Hepatocyte (in vitro differentiated cells): ENCODE measurements around the gene SETDB2. TPM values are rescaled to one million over a fixed set of nuclear protein-coding genes. Genes with fewer than 3 reads are reported as not detected.

ENCODE experiments used
- DNase-seq: peaks from one replicate; pipeline ENCODE4 v3.0.0-alpha.2; 2016; ENCODE audit warnings: low spot score
- H2AFZ ChIP-seq: fragments of 200-600 bp; sonication (generic); 2 replicates; pipeline ENCODE4 v1.6.0; 2016; ENCODE audit warnings: antibody characterized with exemption, mild to moderate bottlenecking
- H3K27ac ChIP-seq: fragments of 200-600 bp; sonication (generic); 2 replicates; pipeline ENCODE4 v1.5.1; 2016; ENCODE audit warnings: mild to moderate bottlenecking
- H3K27me3 ChIP-seq: fragments of 200-600 bp; sonication (generic); 2 replicates; pipeline ENCODE4 v1.6.1; 2016
- H3K36me3 ChIP-seq: fragments of 200-600 bp; sonication (generic); replicated peaks from 2 replicates; pipeline ENCODE4 v1.5.1; 2016; ENCODE audit warnings: low read depth; ENCODE audit not compliant: insufficient read depth
- H3K4me1 ChIP-seq: fragments of 200-600 bp; sonication (generic); 2 replicates; pipeline ENCODE4 v1.5.1; 2016; ENCODE audit warnings: mild to moderate bottlenecking, moderate library complexity; ENCODE audit not compliant: insufficient read depth
- H3K4me2 ChIP-seq: fragments of 200-600 bp; sonication (generic); 2 replicates; pipeline ENCODE4 v1.6.0; 2016
- H3K4me3 ChIP-seq: fragments of 200-600 bp; sonication (generic); 2 replicates; pipeline ENCODE4 v1.5.1; 2016; ENCODE audit warnings: mild to moderate bottlenecking
- H3K79me2 ChIP-seq: fragments of 200-600 bp; sonication (generic); 2 replicates; pipeline ENCODE4 v1.6.0; 2017; ENCODE audit warnings: mild to moderate bottlenecking
- H3K9me2 ChIP-seq: fragments of 200-600 bp; sonication (generic); replicated peaks from 2 replicates; pipeline ENCODE4 v1.6.0; 2017; ENCODE audit warnings: mild to moderate bottlenecking; ENCODE audit not compliant: insufficient read depth
- H3K9me3 ChIP-seq: fragments of 200-600 bp; sonication (generic); 2 replicates; pipeline ENCODE4 v1.5.1; 2016; ENCODE audit warnings: low read depth, mild to moderate bottlenecking
- H4K20me1 ChIP-seq: fragments of 200-600 bp; sonication (generic); 2 replicates; pipeline ENCODE4 v1.6.0; 2016; ENCODE audit warnings: mild to moderate bottlenecking; ENCODE audit not compliant: insufficient read depth, poor library complexity, severe bottlenecking
- CTCF ChIP-seq: fragments of 200-600 bp; sonication (generic); IDR thresholded peaks from 2 replicates; pipeline ENCODE4 v1.5.1; 2016; ENCODE audit warnings: antibody characterized with exemption, mild to moderate bottlenecking; ENCODE audit not compliant: poor library complexity
- EZH2 ChIP-seq: fragments of 200-600 bp; sonication (generic); IDR thresholded peaks from 2 replicates; pipeline ENCODE4 v1.6.1; 2016; ENCODE audit warnings: antibody characterized with exemption, mild to moderate bottlenecking, borderline replicate concordance
- EZH2phosphoT487 ChIP-seq: fragments of 200-600 bp; sonication (generic); IDR thresholded peaks from one replicate; pipeline ENCODE4 v1.6.1; 2018; ENCODE audit warnings: antibody characterized with exemption, mild to moderate bottlenecking, low read depth, moderate library complexity; ENCODE audit not compliant: unreplicated experiment, severe bottlenecking
- WGBS: methylation state at CpG from one replicate; pipeline ENCODE4 v1.1.6; 2016; ENCODE audit warnings: low lambda C conversion rate; ENCODE audit errors: missing lambda C conversion rate; 5-methylcytosine and 5-hydroxymethylcytosine counted together
- polyA plus RNA-seq: library from polyadenylated mRNA; unstranded; fragments of >200 nt; fragmentation: Nextera tagmentation; extraction: Ambion mirVana; gene quantifications from 2 replicates; pipeline ENCODE4 v1.2.1, GENCODE V29; 2016
- total RNA-seq: library from RNA; depleted of rRNA; stranded (reverse); fragments of >200 nt; gene quantifications from 2 replicates; pipeline ENCODE4 v1.2.3, GENCODE V29; 2014

Gene SETDB2
- total and polyA plus RNA-seq, 2 experiments from 2014 or later: 8.9 to 14.5 TPM

DNA sequence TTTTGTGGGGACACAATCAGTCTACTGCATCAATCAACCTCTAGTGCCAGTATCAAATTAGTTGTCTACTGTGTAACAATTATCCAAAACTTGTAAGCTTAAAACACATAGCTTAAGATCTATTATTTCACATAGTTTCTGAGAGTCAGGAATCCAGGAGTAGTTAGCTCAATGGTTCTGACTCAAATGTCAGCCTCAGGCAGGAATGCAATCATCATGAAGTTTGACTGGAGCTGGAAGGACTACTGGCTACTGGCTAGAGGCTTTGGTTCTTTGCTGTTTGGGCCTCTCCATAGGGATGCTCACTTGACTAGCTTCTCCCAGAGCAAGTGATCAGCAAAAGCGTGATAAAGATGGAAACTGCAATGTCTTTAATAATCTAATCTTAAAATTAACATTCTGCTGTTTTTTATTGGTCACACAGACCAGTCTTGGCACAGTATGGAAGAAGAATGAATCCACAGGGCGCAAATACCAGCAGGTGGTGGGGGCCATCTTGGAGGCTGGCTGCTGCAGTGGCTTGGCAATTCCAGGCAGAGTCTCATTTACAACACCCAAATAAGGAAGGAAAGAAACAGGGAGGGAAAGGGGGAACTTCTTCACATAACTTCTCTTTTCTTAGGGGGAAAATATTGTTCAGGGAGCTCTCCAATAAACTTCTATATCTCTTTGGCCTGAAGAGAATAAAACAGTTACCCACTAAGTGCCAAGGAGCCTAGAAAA, 15.9 kb upstream of the SETDB2 start:
- DNase-seq: no peak
- no peaks in the 10 kb centered on the region for H3K9me3 ChIP-seq
- TF ChIP-seq EZH2phosphoT487 (no peak), CTCF (no peak), EZH2 (no peak)
- H3K27ac ChIP-seq: no peak overlapping the region
- no peak overlapping the region for H3K4me3 ChIP-seq
- no peaks in the 10 kb centered on the region for H3K36me3 ChIP-seq
- WGBS: 98% methylated on average over 2 of the region's 2 CpGs
- H3K27me3 ChIP-seq: no peaks in the 10 kb centered on the region
- no peaks in the 10 kb centered on the region for H3K79me2 ChIP-seq
- no peaks in the 10 kb centered on the region for H3K4me1 ChIP-seq
- H3K4me2 ChIP-seq: no peak overlapping the region
- H4K20me1 ChIP-seq: no peaks in the 10 kb centered on the region
- no peaks in the 10 kb centered on the region for H3K9me2 ChIP-seq
- no peak overlapping the region for H2AFZ ChIP-seq

- Histone ChIP-seq H3K36me3 (no peaks in the 10 kb centered on the region), H4K20me1 (no peaks in the 10 kb centered on the region), H3K4me2 (no peak overlapping the region), H3K9me2 (no peaks in the 10 kb centered on the region), H3K9me3 (no peaks in the 10 kb centered on the region), H3K27ac (no peak overlapping the region), H3K4me1 (no peaks in the 10 kb centered on the region), H2AFZ (no peak overlapping the region), H3K79me2 (no peaks in the 10 kb centered on the region), H3K27me3 (no peaks in the 10 kb centered on the region), H3K4me3 (no peak overlapping the region)
- TF ChIP-seq EZH2phosphoT487: no peak
- no peak for TF ChIP-seq CTCF
- no peak for TF ChIP-seq EZH2
- 100% methylated on average over 1 of the region's 1 CpG for WGBS
- no peak for DNase-seq
These were observed 15.0 kb upstream of the SETDB2 start for GRCh38 chr13:49429121-49429520.

DNA sequence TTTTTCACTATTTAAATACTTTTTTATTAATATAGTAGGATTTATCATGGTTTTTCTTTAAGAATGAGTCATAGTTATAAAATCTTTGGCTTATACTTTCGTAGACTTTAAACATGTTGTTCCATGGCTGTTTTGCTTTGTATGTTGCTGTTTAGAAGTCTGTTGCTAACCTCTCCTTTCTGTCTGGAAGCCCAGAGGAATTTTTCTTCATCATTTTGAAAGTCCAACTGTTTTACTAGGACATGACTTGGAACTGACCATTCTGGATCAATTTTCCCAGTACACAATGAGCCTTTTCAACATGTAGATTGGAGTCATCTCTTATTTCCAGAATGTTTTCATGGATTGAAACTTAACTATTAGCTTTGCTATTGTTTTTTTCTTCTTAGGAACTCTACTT, 8.1 kb upstream of the SETDB2 start:
- no peak overlapping the region for H3K4me2 ChIP-seq
- DNase-seq: no peak
- H2AFZ ChIP-seq: no peak overlapping the region
- no peak for TF ChIP-seq EZH2phosphoT487
- no peak for TF ChIP-seq CTCF
- TF ChIP-seq EZH2: no peak
- no peaks in the 10 kb centered on the region for H3K9me2 ChIP-seq
- 90% methylated on average over 1 of the region's 1 CpG for WGBS
- no peaks in the 10 kb centered on the region for H3K79me2 ChIP-seq
- no peaks in the 10 kb centered on the region for H3K27me3 ChIP-seq
- H3K9me3 ChIP-seq: no peaks in the 10 kb centered on the region
- no peak overlapping the region for H3K27ac ChIP-seq
- H3K4me3 ChIP-seq: no peak overlapping the region
- no peaks in the 10 kb centered on the region for H3K36me3 ChIP-seq
- H4K20me1 ChIP-seq: no peaks in the 10 kb centered on the region
- no peaks in the 10 kb centered on the region for H3K4me1 ChIP-seq
